ENCODE measurements around the gene TCHH.

Gene TCHH

DNA sequence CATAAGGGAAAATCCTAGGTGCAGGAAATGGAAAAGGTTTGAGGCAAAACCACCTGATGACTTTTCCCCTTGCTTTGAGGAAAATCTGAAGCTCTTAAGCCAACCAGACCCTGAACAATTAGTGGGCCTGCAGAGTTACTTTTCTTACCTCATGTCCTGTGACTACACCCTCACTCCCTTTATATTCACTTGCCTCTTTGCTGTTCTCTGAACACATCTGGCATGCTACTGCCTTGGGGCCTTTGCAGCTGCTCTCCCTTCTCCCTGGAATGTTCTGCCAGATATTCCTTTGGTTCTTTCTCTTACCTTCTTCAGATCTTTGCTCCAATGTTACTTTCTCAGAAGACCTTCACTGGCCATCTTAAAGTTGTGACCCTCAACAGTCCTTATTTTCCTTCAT lies 22.0 kb upstream of the TCHH start:
- peaks cover 9% of the 10 kb centered on the region for H3K9me3 Mint-ChIP-seq

DNA sequence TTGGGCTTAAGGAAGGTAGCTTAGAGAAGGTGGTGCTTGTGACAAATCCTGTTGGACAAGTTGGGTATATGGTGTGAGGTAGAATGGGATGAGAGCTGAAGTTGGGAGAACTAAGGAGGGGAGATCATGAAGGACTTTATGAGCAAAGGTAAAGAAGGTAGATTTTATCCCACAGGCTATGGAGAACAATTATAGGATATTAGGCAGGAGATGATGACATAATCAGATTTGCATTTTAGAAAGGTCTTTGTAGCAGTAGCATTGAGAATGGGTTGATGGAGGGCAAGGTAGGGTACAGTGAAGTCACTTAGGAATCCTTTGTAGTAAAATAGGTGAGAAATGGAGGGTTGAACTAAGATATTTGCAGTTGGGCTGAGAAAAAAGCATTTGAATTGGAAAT lies 14.9 kb upstream of the TCHH start:
- Mint-ChIP-seq H3K27ac (no peak overlapping the region), H3K4me1 (no peaks in the 10 kb centered on the region), H3K36me3 (no peaks in the 10 kb centered on the region), H3K27me3 (peaks cover 70% of the 10 kb centered on the region), H3K4me3 (no peak overlapping the region), H3K9me3 (peaks cover 9% of the 10 kb centered on the region)
- no peak for ATAC-seq

More for the DNA sequence above, 22.0 kb upstream of the TCHH start:
- Mint-ChIP-seq H3K4me3 (no peak overlapping the region), H3K36me3 (no peaks in the 10 kb centered on the region), H3K27me3 (peaks cover 44% of the 10 kb centered on the region), H3K4me1 (no peaks in the 10 kb centered on the region), H3K27ac (no peak overlapping the region)
- no peak for ATAC-seq

DNA sequence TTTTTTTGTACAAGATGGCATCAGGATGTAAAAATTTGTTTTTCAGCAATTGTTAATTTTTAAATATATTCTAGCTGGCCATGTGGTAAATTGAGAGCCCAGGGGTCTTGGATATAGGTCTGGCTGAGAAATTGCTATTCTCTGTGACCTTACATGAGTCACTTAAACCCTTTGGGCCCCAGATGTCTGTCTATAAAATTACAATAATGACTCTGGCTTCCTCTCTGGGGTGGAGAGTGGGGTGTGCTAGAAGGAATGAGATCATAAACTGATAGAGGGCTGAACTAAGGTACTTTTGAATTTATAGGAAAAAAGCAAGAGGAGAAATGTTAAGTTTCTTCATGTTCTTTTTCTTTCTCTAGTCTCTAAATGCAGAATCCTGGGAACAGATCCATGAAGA lies 12.4 kb upstream of the TCHH start:
- Mint-ChIP-seq H3K27ac (no peak overlapping the region), H3K4me3 (no peak overlapping the region), H3K27me3 (peaks cover 67% of the 10 kb centered on the region), H3K4me1 (no peaks in the 10 kb centered on the region), H3K9me3 (no peaks in the 10 kb centered on the region), H3K36me3 (no peaks in the 10 kb centered on the region)
- ATAC-seq = no peak

DNA sequence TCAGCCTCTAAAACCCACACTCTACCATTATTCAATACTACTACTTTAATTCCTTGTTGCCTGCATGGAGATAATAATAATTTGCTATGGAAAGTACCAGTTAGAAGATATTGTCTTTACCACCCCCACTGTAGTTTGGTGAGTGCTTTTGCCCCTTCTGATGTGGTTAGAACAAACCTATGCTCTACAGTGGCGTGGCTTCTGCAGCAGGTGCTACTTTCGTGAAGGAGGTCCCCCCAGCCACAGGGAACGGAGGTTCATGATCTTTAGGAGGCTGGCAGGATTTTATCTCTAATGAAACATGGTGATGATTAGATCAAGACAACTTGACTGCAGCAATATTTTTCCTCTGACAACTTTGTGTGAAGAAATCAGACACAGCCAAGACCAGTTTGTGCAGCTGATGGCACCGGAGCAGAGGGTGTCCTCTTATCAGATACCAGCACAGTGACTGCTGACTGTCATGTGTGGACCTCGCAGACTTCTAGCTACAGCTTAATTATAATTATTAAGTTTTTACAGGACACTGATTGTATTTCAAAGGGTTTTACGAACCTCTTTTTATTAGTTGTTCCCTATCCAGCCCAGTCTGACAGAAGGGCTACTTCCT lies 10.7 kb upstream of the TCHH start:
- ATAC-seq = no peak
- Mint-ChIP-seq H3K4me1 (no peaks in the 10 kb centered on the region), H3K9me3 (no peaks in the 10 kb centered on the region), H3K27ac (no peak overlapping the region), H3K36me3 (no peaks in the 10 kb centered on the region), H3K4me3 (no peak overlapping the region), H3K27me3 (peaks cover 75% of the 10 kb centered on the region)

DNA sequence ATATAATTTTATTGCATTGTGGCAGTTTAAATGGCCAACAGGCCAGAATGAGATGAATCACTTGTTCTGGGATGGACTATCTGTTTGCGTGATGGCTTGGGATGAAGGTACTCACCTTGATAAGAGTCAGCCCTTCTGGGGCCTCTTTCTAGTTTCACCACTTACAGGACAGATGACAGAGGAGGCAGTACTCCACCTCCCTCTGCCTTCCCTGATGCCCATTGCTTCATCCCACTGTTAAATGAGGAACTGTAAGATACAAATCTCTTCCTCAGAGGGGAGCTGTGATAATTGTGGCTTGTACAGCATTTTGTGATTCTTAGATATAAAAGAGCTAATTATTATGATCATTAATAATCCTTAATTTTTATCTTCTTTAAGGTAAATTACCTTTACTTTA lies 3.7 kb upstream of the TCHH start:
- Mint-ChIP-seq H3K36me3 (no peaks in the 10 kb centered on the region), H3K27ac (no peak overlapping the region), H3K9me3 (no peaks in the 10 kb centered on the region), H3K27me3 (peaks cover 48% of the 10 kb centered on the region), H3K4me1 (no peaks in the 10 kb centered on the region), H3K4me3 (no peak overlapping the region)
- no peak for ATAC-seq

DNA sequence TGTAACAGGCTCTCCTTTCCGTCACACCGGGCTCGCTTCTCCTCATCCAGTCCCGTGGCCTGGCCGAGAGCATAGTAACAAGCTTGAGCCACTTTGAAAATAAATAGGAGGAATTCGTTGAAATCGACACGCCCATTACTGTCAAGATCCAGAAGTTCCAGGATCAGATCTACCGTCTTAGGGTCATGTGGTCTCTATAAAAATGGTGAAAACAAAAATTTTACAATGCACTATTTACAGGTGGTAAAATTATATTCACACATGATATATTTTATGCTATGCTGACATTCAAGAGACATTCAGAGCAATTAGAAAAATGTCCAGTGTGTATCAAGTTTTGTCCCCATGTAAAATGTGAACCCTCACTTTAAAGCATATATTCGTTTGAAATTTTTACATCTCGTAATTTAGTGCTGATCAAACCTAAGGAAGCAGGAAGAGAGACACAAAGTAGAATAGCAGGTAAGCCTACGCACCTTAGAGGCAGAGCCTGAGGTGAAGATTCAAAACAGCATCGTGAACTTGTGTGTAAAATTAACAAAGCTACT lies 2.3 kb downstream of the TCHH start:
- no peaks in the 10 kb centered on the region for H3K36me3 Mint-ChIP-seq
- ATAC-seq = no peak
- no peaks in the 10 kb centered on the region for H3K9me3 Mint-ChIP-seq
- peaks cover 10% of the 10 kb centered on the region for H3K27me3 Mint-ChIP-seq
- no peak overlapping the region for H3K27ac Mint-ChIP-seq
- H3K4me1 Mint-ChIP-seq = no peaks in the 10 kb centered on the region
- H3K4me3 Mint-ChIP-seq = no peak overlapping the region

DNA sequence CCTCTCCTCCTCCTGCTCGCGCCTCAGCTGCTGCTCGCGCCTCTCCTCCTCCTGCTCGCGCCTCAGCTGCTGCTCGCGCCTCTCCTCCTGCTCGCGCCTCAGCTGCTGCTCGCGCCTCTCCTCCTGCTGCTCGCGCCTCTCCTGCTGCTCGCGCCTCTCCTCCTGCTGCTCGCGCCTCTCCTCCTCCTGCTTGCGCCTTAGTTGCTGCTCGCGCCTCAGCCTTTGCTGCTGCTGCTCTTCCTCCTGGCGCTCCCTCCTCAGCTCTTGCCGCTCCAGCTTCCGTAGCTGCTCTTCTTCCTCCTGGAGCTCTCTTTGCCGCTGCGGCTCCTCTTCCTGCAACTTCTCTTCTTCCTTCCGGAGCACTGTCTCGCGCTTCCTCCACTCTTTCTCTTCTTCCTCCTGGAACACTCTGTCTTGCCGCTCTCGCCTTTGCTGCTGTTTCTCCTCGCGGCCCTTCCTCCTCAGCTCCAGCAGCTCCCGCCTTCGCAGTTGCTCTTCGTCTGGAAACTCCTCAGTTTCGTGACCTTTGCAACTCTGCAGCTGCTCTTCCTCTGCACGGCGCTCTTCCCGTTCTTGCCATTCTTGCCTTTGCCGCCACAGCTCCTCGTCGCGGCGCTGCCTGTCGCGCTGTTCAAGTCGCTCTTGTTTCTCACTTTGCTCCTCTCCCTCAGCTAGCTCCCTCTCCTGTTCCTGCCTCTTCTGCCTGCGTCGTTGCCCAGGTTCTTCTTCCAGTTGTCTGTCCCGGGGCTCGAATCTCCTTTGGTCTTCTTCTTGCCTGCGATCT lies 3.0 kb downstream of the TCHH start:
- H3K4me1 Mint-ChIP-seq = no peaks in the 10 kb centered on the region
- H3K9me3 Mint-ChIP-seq = no peaks in the 10 kb centered on the region
- ATAC-seq = no peak
- H3K27me3 Mint-ChIP-seq = peaks cover 10% of the 10 kb centered on the region
- H3K4me3 Mint-ChIP-seq = no peak overlapping the region
- no peak overlapping the region for H3K27ac Mint-ChIP-seq
- no peaks in the 10 kb centered on the region for H3K36me3 Mint-ChIP-seq

DNA sequence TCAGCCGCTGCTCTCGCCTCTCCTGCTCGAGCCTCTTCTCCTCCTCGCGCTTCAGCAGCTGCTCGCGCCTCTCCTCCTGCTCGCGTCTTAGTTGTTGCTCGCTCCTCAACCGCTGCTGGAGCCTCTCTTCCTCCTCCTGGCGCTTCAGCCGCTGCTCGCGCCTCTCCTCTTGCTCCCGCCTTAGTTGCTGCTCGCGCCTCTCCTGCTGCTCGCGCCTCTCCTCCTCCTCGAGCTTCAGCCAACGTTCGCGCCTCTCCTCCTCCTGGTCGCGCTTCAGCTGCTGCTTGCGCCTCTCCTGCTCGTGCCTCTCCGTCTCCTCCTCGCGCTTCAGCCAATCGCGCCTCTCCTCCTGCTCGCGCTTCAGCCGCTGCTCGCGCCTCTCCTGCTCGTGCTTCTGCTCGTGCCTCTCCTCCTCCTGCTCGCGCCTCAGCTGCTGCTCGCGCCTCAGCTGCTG lies 3.7 kb downstream of the TCHH start:
- Mint-ChIP-seq H3K36me3 (no peaks in the 10 kb centered on the region), H3K27ac (no peak overlapping the region), H3K4me1 (no peaks in the 10 kb centered on the region), H3K4me3 (no peak overlapping the region), H3K27me3 (peaks cover 5% of the 10 kb centered on the region), H3K9me3 (no peaks in the 10 kb centered on the region)
- ATAC-seq = no peak

DNA sequence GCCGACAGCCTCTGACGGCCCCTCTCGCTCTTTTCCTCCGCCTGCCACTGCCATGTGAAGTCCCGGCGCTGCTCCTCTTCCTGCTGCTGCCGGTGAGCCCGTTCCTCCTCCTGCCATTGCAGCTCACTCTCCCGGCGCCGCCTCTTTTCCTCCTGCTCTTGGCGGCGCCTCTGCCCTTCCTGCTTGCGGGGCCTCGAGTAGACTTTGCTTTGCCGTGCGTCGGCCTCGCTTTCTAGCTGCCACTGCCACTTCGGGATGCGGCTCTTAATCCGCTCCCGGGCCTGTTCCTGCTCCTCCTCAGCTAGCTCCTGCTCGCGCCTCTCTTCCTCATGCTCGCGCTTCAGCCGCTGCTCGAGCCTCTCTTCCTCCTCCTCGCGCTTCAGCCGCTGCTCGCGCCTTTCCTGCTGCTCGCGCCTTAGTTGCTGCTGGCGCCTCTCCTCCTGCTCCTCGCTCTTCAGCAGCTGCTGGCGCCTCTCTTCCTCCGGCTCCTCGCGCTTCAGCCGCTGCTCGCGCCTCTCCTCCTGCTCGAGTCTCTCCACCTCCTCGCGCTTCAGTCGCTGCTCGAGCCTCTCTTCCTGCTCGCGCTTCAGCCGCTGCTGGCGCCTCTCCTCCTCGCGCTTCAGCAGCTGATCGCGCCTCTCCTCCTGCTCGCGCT lies 4.3 kb downstream of the TCHH start:
- Mint-ChIP-seq H3K27me3 (no peaks in the 10 kb centered on the region), H3K4me1 (no peaks in the 10 kb centered on the region), H3K36me3 (no peaks in the 10 kb centered on the region), H3K9me3 (no peaks in the 10 kb centered on the region), H3K27ac (no peak overlapping the region), H3K4me3 (no peak overlapping the region)
- ATAC-seq = peak; percentile 36

DNA sequence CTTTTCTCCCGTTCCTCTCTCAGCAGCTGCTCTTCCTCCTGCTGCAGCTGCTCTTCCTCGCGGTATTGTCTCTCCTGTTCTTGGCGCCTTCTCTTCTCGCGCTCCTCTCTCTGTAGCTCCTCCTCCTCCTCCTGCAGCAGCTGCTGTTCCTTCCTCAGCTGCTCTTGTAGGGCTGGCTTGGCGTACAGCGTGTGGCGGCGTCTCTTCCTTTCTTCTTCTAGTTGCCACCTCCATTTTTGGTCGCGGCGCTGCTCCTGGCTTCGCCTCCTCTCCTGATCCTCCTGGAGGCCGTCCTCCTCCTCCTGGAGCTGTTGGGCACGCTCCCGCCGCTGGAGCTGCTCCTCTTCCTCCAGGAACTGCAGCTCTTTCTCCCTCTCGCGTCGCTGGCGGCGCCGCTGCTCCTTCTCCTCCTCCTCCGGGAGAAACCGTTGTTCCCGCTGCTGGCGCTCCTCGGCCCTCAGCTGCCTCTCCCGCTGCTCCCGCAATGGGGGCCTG lies 4.8 kb downstream of the TCHH start:
- no peak for ATAC-seq
- Mint-ChIP-seq H3K4me1 (no peaks in the 10 kb centered on the region), H3K4me3 (no peak overlapping the region), H3K36me3 (no peaks in the 10 kb centered on the region), H3K27ac (no peak overlapping the region), H3K27me3 (no peaks in the 10 kb centered on the region), H3K9me3 (no peaks in the 10 kb centered on the region)

DNA sequence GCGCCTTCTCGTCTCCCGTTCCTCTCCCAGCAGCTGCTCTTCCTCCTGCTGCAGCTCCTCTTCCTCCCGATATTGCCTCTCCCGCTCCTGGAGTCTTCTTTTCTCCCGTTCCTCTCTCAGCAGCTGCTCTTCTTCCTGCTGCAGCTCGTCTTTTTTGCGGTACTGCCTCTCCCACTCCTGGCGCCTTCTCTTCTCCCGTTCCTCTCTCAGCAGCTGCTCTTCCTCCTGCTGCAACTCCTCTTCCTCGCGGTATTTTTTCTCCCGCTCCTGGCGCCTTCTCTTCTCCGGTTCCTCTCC lies 5.3 kb downstream of the TCHH start:
- Mint-ChIP-seq H3K4me3 (no peak overlapping the region), H3K9me3 (no peaks in the 10 kb centered on the region), H3K4me1 (no peaks in the 10 kb centered on the region)

DNA sequence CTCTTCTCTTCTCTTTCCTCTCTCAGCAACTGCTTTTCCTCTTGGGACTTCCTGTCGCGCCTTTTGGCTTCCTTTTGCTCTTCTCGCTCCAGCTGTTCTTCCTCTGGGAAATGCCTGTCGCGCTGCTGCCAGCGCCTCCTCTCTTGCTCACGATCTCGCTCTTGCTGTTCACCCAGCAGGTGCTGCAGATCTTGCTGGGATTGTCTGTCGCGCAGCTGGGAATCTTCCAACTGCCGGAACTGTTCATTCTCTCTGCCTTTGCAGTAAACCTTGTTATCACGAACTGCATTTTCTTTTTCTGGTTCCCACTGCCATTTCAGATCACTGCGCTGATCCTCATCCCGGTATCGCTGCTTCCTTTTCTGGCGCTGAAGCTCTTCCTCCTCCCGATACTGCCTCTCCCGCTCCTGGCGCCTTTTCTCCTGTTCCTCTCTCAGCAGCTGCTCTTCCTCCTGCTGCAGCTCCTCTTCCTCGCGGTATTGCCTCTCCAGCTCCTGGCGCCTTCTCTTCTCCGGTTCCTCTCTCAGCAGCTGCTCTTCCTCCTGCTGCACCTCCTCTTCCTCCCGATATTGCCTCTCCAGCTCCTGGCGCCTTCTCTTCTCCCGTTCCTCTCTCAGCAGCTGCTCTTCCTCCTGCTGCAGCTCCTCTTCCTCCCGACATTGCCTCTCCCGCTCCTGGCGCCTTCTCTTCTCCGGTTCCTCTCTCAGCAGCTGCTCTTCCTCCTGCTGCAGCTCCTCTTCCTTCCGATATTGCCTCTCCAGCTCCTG lies 5.8 kb downstream of the TCHH start:
- H3K36me3 Mint-ChIP-seq = no peaks in the 10 kb centered on the region
- no peak overlapping the region for H3K27ac Mint-ChIP-seq
- no peaks in the 10 kb centered on the region for H3K4me1 Mint-ChIP-seq
- no peak for ATAC-seq
- H3K4me3 Mint-ChIP-seq = no peak overlapping the region
- no peaks in the 10 kb centered on the region for H3K27me3 Mint-ChIP-seq
- no peaks in the 10 kb centered on the region for H3K9me3 Mint-ChIP-seq

More for the DNA sequence above, 5.3 kb downstream of the TCHH start:
- H3K27ac Mint-ChIP-seq = no peak overlapping the region
- H3K27me3 Mint-ChIP-seq = no peaks in the 10 kb centered on the region
- no peaks in the 10 kb centered on the region for H3K36me3 Mint-ChIP-seq
- no peak for ATAC-seq

DNA sequence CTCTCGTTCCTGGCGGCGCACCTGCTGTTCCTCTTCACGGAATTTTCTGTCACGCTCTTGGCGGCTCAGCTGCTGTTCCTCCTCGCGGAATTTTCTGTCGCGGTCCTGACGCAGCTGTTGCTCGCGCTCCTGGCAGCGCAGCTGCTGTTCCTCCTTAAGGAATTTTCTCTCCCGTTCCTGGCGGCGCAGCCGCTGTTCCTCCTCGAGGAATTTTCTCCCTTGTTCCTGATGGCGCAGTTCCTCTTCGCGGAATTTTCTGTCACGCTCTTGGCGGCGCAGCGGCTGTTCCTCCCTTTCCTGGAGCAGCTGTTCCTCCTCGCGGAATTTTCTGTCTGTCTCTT lies 6.4 kb downstream of the TCHH start:
- ATAC-seq = no peak
- no peaks in the 10 kb centered on the region for H3K4me1 Mint-ChIP-seq
- no peaks in the 10 kb centered on the region for H3K36me3 Mint-ChIP-seq
- H3K9me3 Mint-ChIP-seq = no peaks in the 10 kb centered on the region
- peaks cover 2% of the 10 kb centered on the region for H3K27me3 Mint-ChIP-seq
- H3K27ac Mint-ChIP-seq = no peak overlapping the region
- H3K4me3 Mint-ChIP-seq = no peak overlapping the region

DNA sequence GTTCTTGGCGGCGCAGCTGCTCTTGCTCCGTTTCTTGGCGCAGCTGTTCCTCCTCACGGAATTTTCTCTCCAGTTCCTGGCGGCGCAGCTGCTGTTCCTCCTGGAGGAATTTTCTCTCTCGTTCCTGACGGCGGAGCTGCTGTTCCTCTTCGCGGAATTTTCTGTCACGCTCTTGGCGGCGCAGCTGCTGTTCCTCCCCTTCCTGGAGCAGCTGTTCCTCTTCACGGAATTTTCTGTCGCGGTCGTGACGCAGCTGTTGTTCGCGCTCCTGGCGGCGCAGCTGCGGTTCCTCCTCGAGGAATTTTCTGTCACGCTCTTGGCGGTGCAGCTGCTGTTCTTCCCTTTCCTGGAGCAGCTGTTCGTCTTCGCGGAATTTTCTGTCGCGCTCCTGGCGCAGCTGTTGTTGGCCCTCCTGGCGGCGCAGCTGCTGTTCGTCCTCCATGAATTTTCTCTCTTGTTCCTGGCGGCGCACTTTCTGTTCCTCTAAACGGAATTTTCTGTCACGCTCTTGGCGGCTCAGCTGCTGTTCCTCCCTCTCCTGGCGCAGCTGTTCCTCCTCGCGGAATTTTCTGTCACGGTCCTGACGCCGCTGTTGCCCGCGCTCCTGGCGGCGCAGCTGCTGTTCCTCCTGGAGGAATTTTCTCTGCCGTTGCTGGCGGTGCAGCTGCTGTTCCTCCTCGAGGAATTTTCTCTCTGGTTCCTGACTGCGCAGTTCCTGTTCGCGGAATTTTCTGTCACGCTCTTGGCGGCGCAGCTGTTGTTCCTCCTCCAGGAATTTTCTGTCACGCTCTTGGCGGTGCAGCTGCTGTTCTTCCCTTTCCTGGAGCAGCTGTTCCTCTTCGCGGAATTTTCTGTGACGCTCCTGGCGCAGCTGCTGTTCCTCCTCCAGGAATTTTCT lies 7.0 kb downstream of the TCHH start:
- no peaks in the 10 kb centered on the region for H3K36me3 Mint-ChIP-seq
- no peak for ATAC-seq
- H3K4me1 Mint-ChIP-seq = no peaks in the 10 kb centered on the region
- H3K27ac Mint-ChIP-seq = no peak overlapping the region
- no peaks in the 10 kb centered on the region for H3K9me3 Mint-ChIP-seq
- H3K27me3 Mint-ChIP-seq = peaks cover 8% of the 10 kb centered on the region
- no peak overlapping the region for H3K4me3 Mint-ChIP-seq

Measured in stimulated activated memory B cell treated with anti-CD40 and anti-IgM and Interleukin-4, amounts not matched to agents 10 μg/mL and 1 μg/mL and 100 μg/mL, for 72 hours (primary cell).